ENCODE results near the gene PFKP. TPM values are rescaled to one million over a fixed set of nuclear protein-coding genes. Genes with fewer than 3 reads are reported as not detected.

Gene PFKP
- total and polyA plus RNA-seq, 5 donors, result 86.8 to 120 (median 113) TPM

GRCh38 chr10:3139216-3139910 is 72.0 kb downstream of the PFKP start:
- ATAC-seq (no peak), DNase-seq (no peak)
- peaks cover 3% of the 10 kb centered on the region for H3K4me1 ChIP-seq (ENCODE audit: control insufficient read depth, insufficient read depth, low read length)
- H3K27me3 ChIP-seq (ENCODE audit: control insufficient read depth, insufficient read depth), result no peaks in the 10 kb centered on the region
- intact Hi-C loops (cut with DNase I), result no loop called here
- H3K4me3 ChIP-seq (ENCODE audit: low read length), result no peak overlapping the region
- H3K9me3 ChIP-seq (ENCODE audit: control insufficient read depth, low read length), result no peaks in the 10 kb centered on the region
- no peak overlapping the region for H3K27ac ChIP-seq (ENCODE audit: low read length)
- 90% methylated on average over 10 of the region's 10 CpGs for WGBS

- Histone ChIP-seq H3K9me3 (ENCODE audit: control insufficient read depth, low read length) (no peaks in the 10 kb centered on the region), H3K27ac (ENCODE audit: low read length) (no peak overlapping the region), H3K27me3 (ENCODE audit: control insufficient read depth, insufficient read depth) (no peaks in the 10 kb centered on the region), H3K4me3 (ENCODE audit: low read length) (no peak overlapping the region), H3K4me1 (ENCODE audit: control insufficient read depth, insufficient read depth, low read length) (peaks cover 3% of the 10 kb centered on the region)
- 55% methylated on average over 9 of the region's 9 CpGs for WGBS
- DNase-seq (peak in 2 of 3 donors; percentile 55 to 87), ATAC-seq (peak; percentile 14 to 34)
- intact Hi-C loops (cut with DNase I), result no loop called here
These were observed 72.9 kb downstream of the PFKP start for GRCh38 chr10:3140280-3140679.

GRCh38 chr10:3141351-3142005 is 74.1 kb downstream of the PFKP start:
- DNase-seq (no peak), ATAC-seq (no peak)
- Histone ChIP-seq H3K27me3 (ENCODE audit: control insufficient read depth, insufficient read depth) (no peaks in the 10 kb centered on the region), H3K4me3 (ENCODE audit: low read length) (no peak overlapping the region), H3K27ac (ENCODE audit: low read length) (no peak overlapping the region), H3K9me3 (ENCODE audit: control insufficient read depth, low read length) (no peaks in the 10 kb centered on the region), H3K4me1 (ENCODE audit: control insufficient read depth, insufficient read depth, low read length) (peaks cover under 1% of the 10 kb centered on the region)
- intact Hi-C loops (cut with DNase I), result no loop called here
- WGBS, result 90% methylated on average over 21 of the region's 21 CpGs

GRCh38 chr10:3142146-3142875 is 75.0 kb downstream of the PFKP start:
- ATAC-seq (no peak), DNase-seq (no peak)
- intact Hi-C loops (cut with DNase I), result no loop called here
- WGBS, result 88% methylated on average over 14 of the region's 14 CpGs
- Histone ChIP-seq H3K4me3 (ENCODE audit: low read length) (no peak overlapping the region), H3K27me3 (ENCODE audit: control insufficient read depth, insufficient read depth) (no peaks in the 10 kb centered on the region), H3K9me3 (ENCODE audit: control insufficient read depth, low read length) (no peaks in the 10 kb centered on the region), H3K4me1 (ENCODE audit: control insufficient read depth, insufficient read depth, low read length) (no peaks in the 10 kb centered on the region), H3K27ac (ENCODE audit: low read length) (no peak overlapping the region)

DNA sequence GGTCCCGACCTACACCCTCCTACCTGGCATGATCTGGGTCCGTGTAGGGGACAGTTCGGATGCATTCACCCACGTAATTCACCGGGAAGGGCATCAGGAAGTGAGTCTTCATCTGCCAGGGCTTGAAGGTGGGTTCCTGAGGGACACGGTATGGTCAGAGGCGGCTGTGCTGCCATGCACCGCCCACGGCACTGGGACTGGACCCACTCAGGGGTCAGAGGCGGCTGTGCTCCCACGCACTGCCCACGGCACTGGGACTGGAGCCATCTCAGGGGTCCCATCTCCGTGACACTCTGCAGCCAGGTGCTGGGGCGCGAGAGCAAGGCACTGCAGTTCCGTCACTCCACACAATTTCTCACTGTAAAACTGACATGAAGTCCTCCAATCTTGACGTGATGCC is 76.0 kb downstream of the PFKP start:
- no peak overlapping the region for H3K4me3 ChIP-seq (ENCODE audit: low read length)
- no peak for DNase-seq
- no peaks in the 10 kb centered on the region for H3K9me3 ChIP-seq (ENCODE audit: control insufficient read depth, low read length)
- no peak overlapping the region for H3K27ac ChIP-seq (ENCODE audit: low read length)
- intact Hi-C loops (cut with DNase I), result no loop called here
- no peaks in the 10 kb centered on the region for H3K4me1 ChIP-seq (ENCODE audit: control insufficient read depth, insufficient read depth, low read length)
- no peak for ATAC-seq
- WGBS, result 92% methylated on average over 17 of the region's 17 CpGs
- H3K27me3 ChIP-seq (ENCODE audit: control insufficient read depth, insufficient read depth), result no peaks in the 10 kb centered on the region

DNA sequence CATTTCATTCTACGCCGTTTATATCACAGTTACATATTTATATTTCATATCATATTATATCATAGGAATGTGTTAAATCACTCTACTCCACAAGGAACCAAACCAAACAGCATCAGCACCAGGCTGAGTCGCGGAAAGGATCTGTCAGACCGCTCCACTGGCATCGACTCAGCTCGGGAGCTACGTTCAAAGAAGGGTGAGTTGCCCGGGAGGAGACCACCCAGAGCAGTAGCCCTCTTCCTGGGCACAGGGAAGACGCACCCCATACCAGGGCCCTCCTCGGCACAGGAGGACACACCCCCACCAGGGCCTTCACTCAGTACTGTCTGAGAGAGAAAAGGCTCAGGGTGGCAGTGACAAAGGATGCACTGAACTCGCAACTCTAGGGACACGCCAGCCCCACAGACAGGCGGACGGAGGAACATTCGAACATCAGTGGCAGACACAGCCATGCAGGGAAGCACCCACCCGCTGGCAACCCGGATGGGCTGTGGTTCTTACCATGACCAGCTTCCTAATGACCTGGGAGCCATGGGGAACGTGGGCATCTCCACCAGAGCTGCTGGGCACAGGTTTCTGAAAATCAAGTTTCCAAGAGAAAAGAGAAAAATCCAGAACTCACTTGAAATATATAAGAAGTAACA is 76.6 kb downstream of the PFKP start:
- ATAC-seq (no peak), DNase-seq (no peak)
- WGBS, result 94% methylated on average over 19 of the region's 19 CpGs
- Histone ChIP-seq H3K9me3 (ENCODE audit: control insufficient read depth, low read length) (no peaks in the 10 kb centered on the region), H3K27me3 (ENCODE audit: control insufficient read depth, insufficient read depth) (no peaks in the 10 kb centered on the region), H3K4me1 (ENCODE audit: control insufficient read depth, insufficient read depth, low read length) (no peaks in the 10 kb centered on the region), H3K4me3 (ENCODE audit: low read length) (no peak overlapping the region), H3K27ac (ENCODE audit: low read length) (no peak overlapping the region)
- intact Hi-C loops (cut with DNase I), result no loop called here

GRCh38 chr10:3145366-3145765 is 78.0 kb downstream of the PFKP start:
- intact Hi-C loops (cut with DNase I), result no loop called here
- no peak overlapping the region for H3K27ac ChIP-seq (ENCODE audit: low read length)
- no peak for ATAC-seq
- 98% methylated on average over 18 of the region's 18 CpGs for WGBS
- no peaks in the 10 kb centered on the region for H3K9me3 ChIP-seq (ENCODE audit: control insufficient read depth, low read length)
- H3K4me1 ChIP-seq (ENCODE audit: control insufficient read depth, insufficient read depth, low read length), result no peaks in the 10 kb centered on the region
- DNase-seq, result no peak
- no peak overlapping the region for H3K4me3 ChIP-seq (ENCODE audit: low read length)
- no peaks in the 10 kb centered on the region for H3K27me3 ChIP-seq (ENCODE audit: control insufficient read depth, insufficient read depth)

GRCh38 chr10:3146289-3146688 is 78.9 kb downstream of the PFKP start:
- 96% methylated on average over 8 of the region's 8 CpGs for WGBS
- intact Hi-C loops (cut with DNase I), result no loop called here
- ATAC-seq (no peak), DNase-seq (no peak)
- Histone ChIP-seq H3K9me3 (ENCODE audit: control insufficient read depth, low read length) (no peaks in the 10 kb centered on the region), H3K27ac (ENCODE audit: low read length) (no peak overlapping the region), H3K4me1 (ENCODE audit: control insufficient read depth, insufficient read depth, low read length) (no peaks in the 10 kb centered on the region), H3K4me3 (ENCODE audit: low read length) (no peak overlapping the region), H3K27me3 (ENCODE audit: control insufficient read depth, insufficient read depth) (no peaks in the 10 kb centered on the region)

DNA sequence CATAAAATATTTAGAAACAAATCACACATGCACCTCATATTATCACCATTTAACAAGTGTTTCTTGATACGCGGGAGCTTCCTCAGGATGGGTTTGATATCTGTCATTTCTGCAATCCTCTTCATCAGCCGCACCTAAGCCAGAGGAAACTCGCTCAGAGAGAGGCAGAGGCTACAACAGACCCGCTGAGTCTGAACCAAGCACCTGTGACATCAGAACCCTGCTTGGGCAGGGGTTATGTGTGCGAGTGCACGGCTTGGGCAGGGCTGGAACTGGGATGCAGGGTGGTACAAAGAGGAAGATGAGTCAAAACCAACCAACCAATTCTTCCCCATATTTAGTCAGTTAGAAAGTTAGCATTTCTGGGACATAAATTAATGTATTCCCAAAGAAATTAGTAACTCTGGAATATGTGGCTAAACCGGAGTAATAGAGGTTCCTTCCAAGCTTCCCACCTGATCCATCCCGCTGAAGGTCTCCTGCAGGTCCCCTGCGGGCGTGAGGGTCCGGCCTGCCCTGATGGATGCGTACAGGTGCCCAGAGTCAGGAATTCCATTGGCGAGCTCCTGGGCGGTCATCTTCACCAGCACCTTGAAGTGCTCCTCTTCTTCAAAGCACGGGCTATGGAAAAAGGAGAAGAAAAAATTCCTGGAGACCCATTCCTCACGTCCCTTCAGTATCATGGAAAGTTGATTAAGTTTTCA is 79.9 kb downstream of the PFKP start:
- H3K9me3 ChIP-seq (ENCODE audit: control insufficient read depth, low read length), result no peaks in the 10 kb centered on the region
- H3K27me3 ChIP-seq (ENCODE audit: control insufficient read depth, insufficient read depth), result no peaks in the 10 kb centered on the region
- ATAC-seq, result no peak
- no peaks in the 10 kb centered on the region for H3K4me1 ChIP-seq (ENCODE audit: control insufficient read depth, insufficient read depth, low read length)
- no peak overlapping the region for H3K27ac ChIP-seq (ENCODE audit: low read length)
- H3K4me3 ChIP-seq (ENCODE audit: low read length), result no peak overlapping the region
- intact Hi-C loops (cut with DNase I), result no loop called here
- DNase-seq, result no peak
- WGBS, result 88% methylated on average over 17 of the region's 17 CpGs

DNA sequence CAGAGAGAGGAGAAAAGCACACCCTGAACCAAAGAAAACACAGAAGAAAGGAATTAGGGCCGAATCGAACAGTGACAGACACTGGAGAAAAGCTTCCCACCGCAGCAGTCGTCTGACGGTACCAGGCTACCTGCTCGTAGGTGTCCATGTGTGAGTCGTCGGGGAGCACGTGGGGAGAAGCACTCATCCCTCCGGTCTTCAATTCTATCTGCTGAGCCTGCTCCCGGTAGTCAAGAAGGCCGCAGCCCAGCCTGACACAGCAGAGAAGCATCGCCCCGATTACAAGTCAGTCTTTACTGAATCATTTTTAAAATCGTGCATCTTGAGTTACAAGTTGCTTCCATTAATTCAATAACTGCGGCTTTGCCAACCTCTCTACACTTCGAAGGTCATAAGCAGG is 80.7 kb downstream of the PFKP start:
- H3K27me3 ChIP-seq (ENCODE audit: control insufficient read depth, insufficient read depth), result no peaks in the 10 kb centered on the region
- H3K4me3 ChIP-seq (ENCODE audit: low read length), result no peak overlapping the region
- DNase-seq, result no peak
- WGBS, result 87% methylated on average over 17 of the region's 17 CpGs
- intact Hi-C loops (cut with DNase I), result no loop called here
- H3K27ac ChIP-seq (ENCODE audit: low read length), result no peak overlapping the region
- no peak for ATAC-seq
- H3K4me1 ChIP-seq (ENCODE audit: control insufficient read depth, insufficient read depth, low read length), result no peaks in the 10 kb centered on the region
- no peaks in the 10 kb centered on the region for H3K9me3 ChIP-seq (ENCODE audit: control insufficient read depth, low read length)

Measured in right cardiac atrium (tissue), 5 donors.